OCI-LY7 (cell line): Measurements from ENCODE around the gene RFX8.

ENCODE experiments used
- EZH2phosphoT487 ChIP-seq: fragments of 200-600 bp; sonication (generic); IDR thresholded peaks from 2 replicates; pipeline ENCODE4 v1.6.1; 2018; ENCODE audit warnings: low read depth, borderline replicate concordance, mild to moderate bottlenecking, mixed run types, antibody characterized with exemption, low read length, moderate library complexity, mixed read lengths
- TF ChIP-seq, protein P1 (sequence below): fragments of 200-600 bp; sonication (generic); conservative IDR thresholded peaks from 2 replicates; pipeline ENCODE4 v1.5.1; 2014; ENCODE audit warnings: mild to moderate bottlenecking, antibody characterized with exemption, low read length, moderate library complexity, mixed read lengths

DNA sequence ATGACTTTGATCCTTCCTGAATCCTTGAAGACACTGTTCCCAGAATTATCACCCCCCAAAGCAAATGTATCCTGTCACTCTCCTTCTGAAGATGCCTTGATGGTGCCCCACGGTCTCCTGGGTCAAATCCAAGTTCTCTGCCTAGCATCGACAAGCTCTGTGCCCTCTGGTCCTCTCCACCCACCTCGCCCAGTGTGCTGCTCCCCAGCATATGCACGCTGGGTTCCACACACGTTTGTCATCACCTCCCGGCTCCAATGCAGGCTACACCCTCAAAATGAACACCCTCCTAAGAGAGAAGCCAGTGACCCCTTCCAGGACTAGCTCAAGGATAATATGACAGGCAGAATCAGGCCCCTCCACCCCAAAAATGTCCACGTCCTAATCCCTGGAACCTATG is 48.1 kb downstream of the RFX8 start:
- TF ChIP-seq, protein P1, sequence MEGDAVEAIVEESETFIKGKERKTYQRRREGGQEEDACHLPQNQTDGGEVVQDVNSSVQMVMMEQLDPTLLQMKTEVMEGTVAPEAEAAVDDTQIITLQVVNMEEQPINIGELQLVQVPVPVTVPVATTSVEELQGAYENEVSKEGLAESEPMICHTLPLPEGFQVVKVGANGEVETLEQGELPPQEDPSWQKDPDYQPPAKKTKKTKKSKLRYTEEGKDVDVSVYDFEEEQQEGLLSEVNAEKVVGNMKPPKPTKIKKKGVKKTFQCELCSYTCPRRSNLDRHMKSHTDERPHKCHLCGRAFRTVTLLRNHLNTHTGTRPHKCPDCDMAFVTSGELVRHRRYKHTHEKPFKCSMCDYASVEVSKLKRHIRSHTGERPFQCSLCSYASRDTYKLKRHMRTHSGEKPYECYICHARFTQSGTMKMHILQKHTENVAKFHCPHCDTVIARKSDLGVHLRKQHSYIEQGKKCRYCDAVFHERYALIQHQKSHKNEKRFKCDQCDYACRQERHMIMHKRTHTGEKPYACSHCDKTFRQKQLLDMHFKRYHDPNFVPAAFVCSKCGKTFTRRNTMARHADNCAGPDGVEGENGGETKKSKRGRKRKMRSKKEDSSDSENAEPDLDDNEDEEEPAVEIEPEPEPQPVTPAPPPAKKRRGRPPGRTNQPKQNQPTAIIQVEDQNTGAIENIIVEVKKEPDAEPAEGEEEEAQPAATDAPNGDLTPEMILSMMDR = no peak
- no peak for TF ChIP-seq EZH2phosphoT487
